GM19463 (cell line): ENCODE results near the gene UBQLN1.
"Not testable (repeated sequence)": the region's sequence is repeated elsewhere in the genome, so short reads cannot be mapped to it uniquely, and the experiment has no call there.

Source experiments
- ATAC-seq: cut with Tn5 transposase; IDR thresholded peaks from one replicate; pipeline ENCODE4 v1.9.1; 2021; ENCODE audit warnings: mild to moderate bottlenecking, moderate library complexity; ENCODE audit not compliant: unreplicated experiment

Gene UBQLN1

DNA sequence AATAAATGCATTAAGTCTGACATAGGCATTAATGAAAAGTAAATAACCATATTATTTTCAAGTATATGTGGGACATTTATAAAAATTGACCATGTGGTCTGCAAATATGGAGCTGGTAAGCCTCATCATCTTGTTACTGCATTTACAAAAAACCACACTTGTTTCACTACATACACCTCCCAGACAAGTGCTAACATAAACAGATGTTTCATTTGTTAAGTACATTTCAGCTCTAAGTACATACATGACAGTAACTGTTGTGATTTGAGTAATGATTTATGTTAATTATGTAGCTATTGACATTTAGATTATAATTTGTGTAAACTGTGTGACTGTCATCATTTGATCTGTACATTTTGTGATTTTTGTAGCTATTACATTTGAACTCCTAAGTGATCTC lies 70.9 kb downstream of the UBQLN1 start:
- ATAC-seq = no peak

DNA sequence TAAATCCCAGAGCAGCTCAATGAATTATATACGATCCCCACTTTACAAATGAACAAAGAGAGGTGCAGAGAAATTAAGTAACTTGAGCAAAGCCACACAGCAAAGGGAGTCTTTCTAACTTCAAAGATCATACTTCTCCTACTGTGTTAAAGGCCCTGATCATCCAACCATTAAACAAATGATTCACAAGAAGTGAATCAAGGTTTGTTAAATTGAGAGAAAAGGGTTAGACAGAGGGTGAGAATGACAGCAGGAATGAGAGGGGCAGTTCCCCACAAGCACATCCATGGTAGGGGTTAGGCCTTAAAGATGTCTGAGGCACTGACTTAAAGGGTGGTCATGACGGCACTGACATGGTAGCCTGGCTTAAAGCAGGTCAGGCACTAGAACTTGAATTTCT lies 74.1 kb downstream of the UBQLN1 start:
- ATAC-seq = no peak

DNA sequence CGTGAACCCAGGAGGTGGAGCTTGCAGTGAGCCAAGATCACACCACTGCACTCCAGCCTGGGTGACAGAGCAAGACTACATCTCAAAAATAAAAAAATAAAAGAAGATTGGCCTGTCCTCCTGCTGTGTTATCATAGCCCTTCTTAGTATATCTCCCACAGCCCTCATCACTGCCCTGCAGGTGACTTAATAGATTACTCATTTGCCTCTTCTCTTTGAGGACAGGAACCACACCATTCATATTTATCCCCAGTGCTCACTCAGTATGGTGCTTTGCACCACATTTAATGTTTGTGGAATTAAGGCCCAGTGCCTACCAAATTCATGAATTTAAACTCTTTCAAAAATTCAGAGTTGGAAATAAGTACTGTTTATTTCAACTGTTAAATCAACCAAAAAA lies 74.5 kb downstream of the UBQLN1 start:
- ATAC-seq = peak; percentile 40

DNA sequence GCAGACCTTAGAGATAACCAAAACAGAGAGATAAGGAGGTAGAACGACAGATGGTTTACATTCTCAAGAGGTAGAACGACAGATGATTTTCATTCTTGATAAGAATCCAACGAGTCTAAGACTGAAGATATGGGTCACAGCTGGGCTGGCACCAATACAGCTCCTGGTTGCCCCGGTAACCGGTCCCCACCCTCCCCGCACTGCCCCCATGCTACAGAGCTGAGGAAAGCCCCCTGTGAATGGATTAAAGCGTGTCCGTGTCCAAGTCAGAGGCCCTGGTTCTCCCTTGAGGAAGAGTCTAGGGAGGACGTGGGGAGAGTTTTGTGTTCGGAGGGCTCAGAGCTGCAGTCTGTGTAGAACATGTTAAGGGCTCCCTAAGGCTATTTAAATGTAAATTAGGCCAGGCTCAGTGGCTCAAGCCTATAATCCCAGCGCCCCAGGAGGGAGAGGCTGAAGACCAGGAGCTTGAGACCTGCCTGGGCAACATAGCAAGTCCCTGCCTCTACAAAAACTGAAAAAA lies 76.8 kb downstream of the UBQLN1 start:
- ATAC-seq = no peak

DNA sequence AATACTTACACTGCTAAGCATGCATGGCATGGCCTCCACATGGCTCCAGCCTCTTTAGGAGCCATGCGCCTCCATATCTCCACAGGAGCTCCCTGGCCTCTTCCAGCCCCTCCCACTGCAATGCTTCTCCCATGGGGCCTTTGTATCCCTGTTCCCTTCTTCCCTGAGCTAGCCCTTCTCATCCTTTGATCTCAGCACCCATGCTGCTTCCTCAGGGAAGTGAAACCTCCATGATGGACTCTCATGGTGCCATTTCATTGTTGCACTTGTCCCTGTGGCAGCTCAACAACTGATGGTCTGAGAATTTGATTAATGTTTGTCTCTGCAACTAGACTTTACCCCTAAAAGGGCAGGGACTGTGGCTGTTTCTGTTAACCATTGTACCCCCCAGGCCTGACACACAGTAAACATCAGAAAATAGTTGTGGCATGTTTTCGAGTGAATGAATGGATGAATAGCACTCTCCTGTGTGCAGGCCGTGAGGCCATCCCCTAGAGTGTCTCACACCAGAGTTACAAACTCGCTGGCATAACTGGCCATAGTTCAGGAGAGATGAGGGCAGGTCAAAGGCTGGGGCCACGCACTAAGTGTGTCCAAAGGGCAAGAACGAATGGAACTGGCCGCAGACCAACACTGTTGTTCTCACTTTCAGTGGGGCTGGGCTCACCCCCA lies 78.2 kb downstream of the UBQLN1 start:
- no peak for ATAC-seq

DNA sequence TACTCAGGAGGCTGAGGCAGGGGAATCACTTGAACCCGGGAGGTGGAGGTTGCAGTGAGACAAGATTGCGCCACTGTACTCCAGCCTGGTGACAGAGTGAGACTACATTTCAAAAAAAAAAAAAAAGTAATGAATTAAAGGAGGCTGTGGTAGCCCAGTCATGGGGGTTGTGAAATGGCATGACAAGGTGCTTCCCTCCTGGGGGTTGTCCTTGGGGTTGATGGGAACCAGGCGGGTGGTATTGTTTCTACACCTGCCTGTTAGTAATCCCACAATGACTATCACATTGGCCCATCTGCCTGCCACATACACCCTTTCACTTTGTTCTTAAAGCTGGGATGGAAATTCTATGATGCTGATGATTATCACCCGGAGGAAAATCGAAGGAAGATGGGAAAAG lies 79.2 kb downstream of the UBQLN1 start:
- ATAC-seq = no peak

- no peak for ATAC-seq
These were observed 82.6 kb downstream of the UBQLN1 start for GRCh38 chr9:83625178-83625577.

GRCh38 chr9:83623679-83624076 lies 84.1 kb downstream of the UBQLN1 start:
- peak; percentile 16 for ATAC-seq

DNA sequence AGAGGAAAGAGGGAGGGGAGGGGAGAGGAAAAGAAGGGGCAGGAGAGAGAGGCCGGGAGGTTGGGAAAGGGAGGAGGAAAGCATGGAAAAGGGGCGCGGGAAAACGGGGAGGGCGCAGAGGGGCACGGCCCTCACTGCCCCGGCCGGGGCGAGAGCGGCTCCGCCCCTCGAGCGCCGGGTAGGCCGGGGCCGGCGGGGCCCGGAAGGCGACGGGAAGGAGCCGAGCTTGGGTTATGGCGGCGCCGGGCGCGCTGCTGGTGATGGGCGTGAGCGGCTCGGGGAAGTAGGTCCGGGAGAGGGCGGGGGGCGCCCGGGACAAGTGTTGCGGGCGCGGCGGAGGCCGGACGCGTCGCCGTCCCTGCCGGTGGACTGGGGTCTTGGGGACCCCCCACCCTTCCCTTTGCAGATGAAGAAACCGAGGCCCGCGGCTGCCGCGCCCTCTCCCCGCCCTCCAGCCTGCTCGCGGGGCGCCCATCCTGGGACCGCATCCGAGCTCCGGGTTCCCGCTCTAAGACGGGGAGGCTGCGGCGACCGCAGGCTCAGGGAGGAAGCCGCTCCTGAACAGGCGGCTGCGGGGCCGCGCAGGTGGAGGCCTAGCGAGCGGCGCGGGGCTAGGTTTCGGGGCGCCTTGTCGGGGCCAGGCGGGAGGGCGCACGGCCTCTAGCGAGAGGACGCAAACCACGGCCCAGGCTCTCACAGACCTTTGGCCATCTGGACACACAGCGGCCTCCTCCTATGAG lies 84.6 kb downstream of the UBQLN1 start, which contains the start of gene IDNK:
TSS of gene IDNK (plus strand) at position 205 of the 740 bp plus-strand sequence. CDS start at position 234, 29 bp downstream.
- ATAC-seq = peak; percentile 80

DNA sequence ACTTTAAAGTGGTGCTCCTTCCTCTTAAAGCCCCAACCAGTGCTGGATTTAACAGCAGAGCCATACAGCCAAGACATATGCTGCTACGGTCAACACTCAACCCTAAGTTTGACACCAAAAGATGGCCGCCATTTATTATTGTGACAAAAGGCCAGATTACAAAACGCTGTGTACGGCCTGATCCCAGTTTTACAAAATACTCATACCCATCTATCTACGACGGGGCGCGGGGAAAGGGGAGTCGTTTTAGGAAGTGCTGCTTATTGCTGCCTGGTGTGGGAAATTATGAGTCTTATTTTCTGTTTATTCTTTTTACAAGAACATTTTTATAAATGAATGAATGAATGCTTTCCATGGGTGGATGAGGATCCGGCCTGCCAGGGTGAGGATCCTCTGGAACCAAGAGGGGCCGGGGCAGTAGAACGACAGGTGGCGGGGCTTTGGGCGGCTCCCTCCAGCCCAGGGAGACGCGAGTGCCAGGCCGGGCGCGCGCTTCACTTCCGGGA lies 85.3 kb downstream of the UBQLN1 start:
- peak; percentile 48 for ATAC-seq

- ATAC-seq = no peak
These were observed 86.7 kb downstream of the UBQLN1 start for GRCh38 chr9:83620841-83621636.

GRCh38 chr9:83617299-83617698 lies 90.5 kb downstream of the UBQLN1 start:
- ATAC-seq = no peak

DNA sequence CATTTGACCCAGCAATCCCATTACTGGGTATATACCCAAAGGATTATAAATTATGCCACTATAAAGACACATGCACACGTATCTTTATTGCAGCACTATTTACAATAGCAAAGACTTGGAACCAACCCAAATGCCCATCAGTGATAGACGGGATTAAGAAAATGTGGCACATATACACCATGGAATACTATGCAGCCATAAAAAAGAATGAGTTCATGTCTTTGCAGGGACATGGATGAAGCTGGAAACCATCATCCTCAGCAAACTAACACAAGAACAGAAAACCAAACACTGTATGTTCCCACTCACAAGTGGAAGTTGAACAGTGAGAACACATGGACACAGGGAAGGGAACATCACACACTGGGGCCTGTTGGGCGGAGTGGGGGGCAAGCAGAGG lies 94.5 kb downstream of the UBQLN1 start:
- not testable (repeated sequence) for ATAC-seq
